Erythroblast (primary cell): ENCODE results near the gene ADAM10.

Experiments
- GATA1 ChIP-seq: IDR thresholded peaks from 2 replicates; pipeline ENCODE4 v1.6.1; 2011; ENCODE audit warnings: low read depth, mild to moderate bottlenecking, control low read depth, low read length, moderate library complexity
- POLR2A ChIP-seq: IDR thresholded peaks from 2 replicates; pipeline ENCODE4 v1.6.1; 2011; ENCODE audit warnings: mild to moderate bottlenecking, low read length

GRCh38 chr15:58564981-58565380 is 184.5 kb downstream of the ADAM10 start:
- TF ChIP-seq POLR2A (no peak), GATA1 (no peak)
